ENCODE data around the gene TCF3.

Gene TCF3

DNA sequence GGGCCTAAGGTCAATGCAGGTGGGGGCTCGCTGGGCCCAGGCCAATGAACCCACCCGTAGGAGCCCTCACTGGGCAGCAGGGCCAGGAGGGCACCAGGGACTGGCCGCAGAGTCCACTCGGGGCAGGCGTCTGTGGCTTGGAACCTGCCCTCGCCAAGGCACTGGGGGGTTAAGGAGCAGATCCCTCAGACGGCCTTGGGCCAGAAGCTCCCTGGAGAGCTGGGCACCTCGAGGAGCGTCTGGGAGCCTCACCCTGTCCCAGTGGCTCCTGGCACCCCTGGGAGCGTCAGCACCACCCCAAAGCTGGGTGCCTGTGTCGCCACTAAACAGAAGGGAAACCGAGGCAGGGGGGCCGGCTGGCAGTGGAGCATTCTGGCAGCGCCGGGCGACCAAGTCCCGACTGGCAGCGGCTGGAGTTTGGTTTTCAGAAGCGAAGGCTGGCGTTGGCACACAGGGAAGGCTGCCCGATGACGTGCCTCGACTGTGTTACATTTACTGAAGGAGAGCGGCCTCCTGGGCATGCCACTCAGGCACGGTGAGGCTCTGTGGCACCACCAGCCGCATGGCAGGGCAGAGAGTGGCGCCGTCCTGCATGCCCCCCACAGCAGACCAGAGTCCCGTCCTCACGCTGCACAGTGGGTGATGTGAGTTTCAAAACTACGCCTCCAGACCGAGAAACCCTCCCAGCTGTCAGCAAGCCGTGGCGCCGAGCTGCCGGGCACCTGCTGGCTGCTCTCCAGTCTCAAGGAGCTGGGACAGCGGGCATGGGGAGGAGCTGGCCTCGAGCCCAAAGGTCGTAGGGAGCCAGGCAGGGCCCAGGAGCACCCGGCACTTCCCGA, 75.1 kb downstream of the TCF3 start:
- H3K4me1 ChIP-seq (ENCODE audit: control insufficient read depth, insufficient read depth, low read length, poor library complexity, severe bottlenecking): no peaks in the 10 kb centered on the region
- no peak overlapping the region for H3K27ac ChIP-seq (ENCODE audit: low read depth, low read length, severe bottlenecking)
- 94 to 96% methylated on average over 39 to 41 of the region's 41 CpGs for WGBS, 2 experiments (ENCODE audit: insufficient coverage in 2 of 2)
- H3K9me3 ChIP-seq (ENCODE audit: control insufficient read depth, low read length): no peaks in the 10 kb centered on the region
- H3K4me3 ChIP-seq (ENCODE audit: extremely low read depth, insufficient read depth, low read length, poor library complexity, severe bottlenecking): no peak overlapping the region
- H3K36me3 ChIP-seq (ENCODE audit: control insufficient read depth, insufficient read depth, low read length): peaks cover 58% of the 10 kb centered on the region

DNA sequence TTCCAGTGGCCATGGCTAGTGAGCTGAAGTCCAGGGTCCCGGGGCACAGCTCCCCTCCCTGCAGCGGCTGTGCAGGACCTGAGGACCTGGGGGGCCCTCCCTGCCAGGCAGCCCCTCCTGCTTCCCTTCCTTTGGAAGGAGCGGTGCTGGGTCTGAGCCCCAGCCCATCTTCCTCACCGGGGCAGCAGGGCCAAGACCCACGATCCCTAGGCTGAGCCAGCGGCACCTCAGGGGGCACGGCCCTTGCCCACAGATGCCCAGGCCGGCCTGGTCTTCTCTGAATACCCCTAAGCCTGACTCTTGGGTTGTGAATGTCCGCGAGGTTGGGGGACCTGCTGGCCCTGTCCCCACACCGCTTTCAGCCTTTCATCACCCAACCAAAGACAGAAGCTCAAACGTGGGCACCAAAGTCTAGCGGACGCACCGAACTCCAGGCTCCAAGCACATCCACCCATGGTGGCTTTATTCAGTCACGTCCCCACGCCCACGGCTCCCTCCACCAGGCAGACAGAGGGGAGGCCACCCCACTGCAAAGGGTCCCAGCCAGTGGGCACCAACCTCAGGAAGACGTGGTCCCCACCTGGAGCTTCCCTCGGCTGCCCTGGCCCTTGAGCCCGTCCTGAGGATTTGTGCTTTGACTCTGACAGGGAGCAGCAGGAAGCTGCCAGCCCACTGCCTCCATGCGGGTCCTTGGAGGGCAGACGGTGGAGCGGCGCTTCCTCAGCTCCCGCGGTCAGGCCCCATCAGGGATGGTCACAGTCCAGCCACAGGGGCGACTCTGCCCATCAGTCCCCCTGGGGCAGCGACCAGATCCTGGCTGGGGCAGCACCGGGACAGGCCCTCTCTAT, 75.9 kb downstream of the TCF3 start:
- Histone ChIP-seq H3K9me3 (ENCODE audit: control insufficient read depth, low read length) (no peaks in the 10 kb centered on the region), H3K4me1 (ENCODE audit: control insufficient read depth, insufficient read depth, low read length, poor library complexity, severe bottlenecking) (no peaks in the 10 kb centered on the region), H3K27ac (ENCODE audit: low read depth, low read length, severe bottlenecking) (no peak overlapping the region), H3K36me3 (ENCODE audit: control insufficient read depth, insufficient read depth, low read length) (peaks cover 50% of the 10 kb centered on the region), H3K4me3 (ENCODE audit: extremely low read depth, insufficient read depth, low read length, poor library complexity, severe bottlenecking) (no peak overlapping the region)
- WGBS, 2 experiments (ENCODE audit: insufficient coverage in 2 of 2): 96 to 97% methylated on average over 28 to 29 of the region's 30 CpGs

- 96 to 97% methylated on average over 22 of the region's 22 CpGs for WGBS, 2 experiments (ENCODE audit: insufficient coverage in 2 of 2)
- Histone ChIP-seq H3K36me3 (ENCODE audit: control insufficient read depth, insufficient read depth, low read length) (peaks cover 41% of the 10 kb centered on the region), H3K4me1 (ENCODE audit: control insufficient read depth, insufficient read depth, low read length, poor library complexity, severe bottlenecking) (no peaks in the 10 kb centered on the region), H3K4me3 (ENCODE audit: extremely low read depth, insufficient read depth, low read length, poor library complexity, severe bottlenecking) (no peak overlapping the region), H3K27ac (ENCODE audit: low read depth, low read length, severe bottlenecking) (peak overlapping the region; percentile 41), H3K9me3 (ENCODE audit: control insufficient read depth, low read length) (no peaks in the 10 kb centered on the region)
Observed at GRCh38 chr19:1575323-1576241, 76.8 kb downstream of the TCF3 start.

DNA sequence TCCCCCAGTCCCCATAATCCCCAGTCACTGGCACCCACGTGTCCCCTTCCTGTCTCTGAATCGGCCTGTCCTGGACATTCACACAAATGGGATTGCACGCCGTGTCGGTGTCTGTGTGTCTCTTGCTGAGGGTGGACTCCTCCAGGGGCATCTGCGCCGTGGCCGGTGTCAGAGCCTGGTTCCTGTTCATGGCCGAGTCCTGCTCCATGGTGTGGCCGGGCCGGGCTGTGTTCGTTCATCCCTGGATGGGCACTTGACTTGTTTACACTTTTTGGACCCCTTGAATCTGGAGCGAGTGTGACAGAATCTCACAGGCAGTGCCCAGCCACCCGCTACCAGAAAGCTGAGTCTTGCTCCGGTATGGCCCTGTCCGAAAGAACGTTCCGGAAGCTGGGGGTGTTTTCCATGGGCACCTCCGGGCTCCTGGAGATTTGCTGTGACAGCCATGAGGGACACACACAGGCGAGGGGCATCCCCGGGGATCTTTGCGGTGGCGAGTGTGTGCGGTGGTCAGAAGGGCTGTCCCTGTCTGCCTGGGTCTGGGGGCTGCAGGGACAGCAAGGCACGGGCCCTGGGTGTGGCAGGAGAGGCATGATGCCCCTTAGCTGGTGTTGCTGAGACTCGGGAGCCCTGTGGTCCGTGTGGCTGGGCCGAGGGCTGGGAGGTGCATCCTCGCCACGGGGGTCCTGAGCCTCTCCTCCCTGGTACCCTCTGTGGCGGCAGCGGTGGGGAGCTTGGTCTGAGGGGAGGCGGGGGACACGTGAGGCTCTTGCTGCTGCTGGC, 77.9 kb downstream of the TCF3 start:
- 92 to 94% methylated on average over 27 to 32 of the region's 34 CpGs for WGBS, 2 experiments (ENCODE audit: insufficient coverage in 2 of 2)
- H3K36me3 ChIP-seq (ENCODE audit: control insufficient read depth, insufficient read depth, low read length): peaks cover 31% of the 10 kb centered on the region
- no peak overlapping the region for H3K27ac ChIP-seq (ENCODE audit: low read depth, low read length, severe bottlenecking)
- no peaks in the 10 kb centered on the region for H3K4me1 ChIP-seq (ENCODE audit: control insufficient read depth, insufficient read depth, low read length, poor library complexity, severe bottlenecking)
- H3K9me3 ChIP-seq (ENCODE audit: control insufficient read depth, low read length): no peaks in the 10 kb centered on the region
- H3K4me3 ChIP-seq (ENCODE audit: extremely low read depth, insufficient read depth, low read length, poor library complexity, severe bottlenecking): no peak overlapping the region

DNA sequence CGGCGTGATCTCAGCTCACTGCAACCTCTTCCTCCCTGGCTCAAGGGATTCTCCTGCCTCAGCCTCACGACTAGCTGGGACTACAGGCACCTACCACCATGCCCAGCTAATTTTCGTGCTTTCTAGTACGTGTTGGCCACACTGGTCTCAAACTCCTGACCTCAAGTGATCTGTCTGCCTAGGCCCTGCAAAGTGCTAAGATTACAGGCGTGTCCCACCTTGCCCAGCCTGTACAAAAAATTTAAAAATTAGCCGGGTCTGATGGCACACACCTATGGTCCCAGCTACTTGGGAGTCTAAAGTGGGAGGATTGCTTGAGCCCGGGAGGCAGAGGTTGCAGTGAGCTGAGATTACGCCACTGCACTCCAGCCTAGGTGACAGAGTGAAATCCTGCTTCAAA, 79.6 kb downstream of the TCF3 start:
- H3K4me3 ChIP-seq (ENCODE audit: extremely low read depth, insufficient read depth, low read length, poor library complexity, severe bottlenecking): no peak overlapping the region
- no peak overlapping the region for H3K27ac ChIP-seq (ENCODE audit: low read depth, low read length, severe bottlenecking)
- H3K36me3 ChIP-seq (ENCODE audit: control insufficient read depth, insufficient read depth, low read length): peaks cover 18% of the 10 kb centered on the region
- no peaks in the 10 kb centered on the region for H3K9me3 ChIP-seq (ENCODE audit: control insufficient read depth, low read length)
- H3K4me1 ChIP-seq (ENCODE audit: control insufficient read depth, insufficient read depth, low read length, poor library complexity, severe bottlenecking): no peaks in the 10 kb centered on the region
- 87 to 94% methylated on average over 5 to 8 of the region's 9 CpGs for whole genome bisulfite sequencing, 2 experiments (ENCODE audit: insufficient coverage in 2 of 2)

- Histone ChIP-seq H3K9me3 (ENCODE audit: control insufficient read depth, low read length) (no peaks in the 10 kb centered on the region), H3K4me3 (ENCODE audit: extremely low read depth, insufficient read depth, low read length, poor library complexity, severe bottlenecking) (no peak overlapping the region), H3K36me3 (ENCODE audit: control insufficient read depth, insufficient read depth, low read length) (peaks cover 4% of the 10 kb centered on the region), H3K27ac (ENCODE audit: low read depth, low read length, severe bottlenecking) (no peak overlapping the region), H3K4me1 (ENCODE audit: control insufficient read depth, insufficient read depth, low read length, poor library complexity, severe bottlenecking) (no peaks in the 10 kb centered on the region)
- WGBS, 2 experiments (ENCODE audit: insufficient coverage in 2 of 2): 96 to 97% methylated on average over 11 to 12 of the region's 12 CpGs
Observed at GRCh38 chr19:1571358-1571757, 81.1 kb downstream of the TCF3 start.

DNA sequence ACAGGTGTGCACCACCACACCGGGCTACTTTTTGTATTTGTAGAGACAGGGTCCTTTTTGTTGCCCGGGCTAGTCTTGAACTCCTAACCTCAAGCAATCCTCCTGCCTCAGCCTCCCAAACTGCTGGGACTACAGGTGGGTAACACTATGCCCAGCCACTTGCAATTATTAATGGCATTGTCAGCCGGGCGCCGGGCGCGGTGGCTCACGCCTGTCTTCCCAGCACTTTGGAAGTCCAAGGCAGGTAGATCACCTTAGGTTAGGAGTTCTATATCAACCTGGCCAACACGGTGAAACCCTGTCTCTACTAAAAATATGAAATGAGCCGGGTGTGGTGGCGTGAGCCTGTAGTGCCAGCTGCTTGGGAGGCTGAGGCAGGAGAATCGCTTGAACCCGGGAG, 81.6 kb downstream of the TCF3 start:
- 86 to 95% methylated on average over 6 to 12 of the region's 13 CpGs for WGBS, 2 experiments (ENCODE audit: insufficient coverage in 2 of 2)
- no peak overlapping the region for H3K4me3 ChIP-seq (ENCODE audit: extremely low read depth, insufficient read depth, low read length, poor library complexity, severe bottlenecking)
- H3K27ac ChIP-seq (ENCODE audit: low read depth, low read length, severe bottlenecking): no peak overlapping the region

DNA sequence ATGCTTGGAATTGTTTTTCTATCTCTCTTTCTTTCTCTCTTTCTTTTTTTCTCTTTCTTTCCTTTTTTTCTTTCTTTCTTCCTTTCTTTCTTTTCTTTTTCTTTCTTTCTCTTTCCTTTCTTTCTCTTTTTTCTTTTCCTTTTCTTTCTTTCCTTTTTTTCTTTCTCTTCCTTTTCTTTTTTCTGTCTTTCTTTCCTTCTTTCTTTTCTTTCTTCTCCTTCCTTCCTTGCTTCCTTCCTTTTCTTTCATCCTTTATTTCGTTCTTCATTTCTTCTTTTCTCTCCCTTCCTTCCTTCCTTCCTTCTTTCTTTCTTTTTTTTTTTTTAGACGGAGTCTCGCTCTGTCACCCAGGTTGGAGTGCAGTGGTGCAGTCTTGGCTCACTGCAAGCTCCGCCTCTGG, 82.4 kb downstream of the TCF3 start:
- Histone ChIP-seq H3K4me3 (ENCODE audit: extremely low read depth, insufficient read depth, low read length, poor library complexity, severe bottlenecking) (no peak overlapping the region), H3K36me3 (ENCODE audit: control insufficient read depth, insufficient read depth, low read length) (peaks cover 11% of the 10 kb centered on the region), H3K4me1 (ENCODE audit: control insufficient read depth, insufficient read depth, low read length, poor library complexity, severe bottlenecking) (peaks cover 4% of the 10 kb centered on the region), H3K27ac (ENCODE audit: low read depth, low read length, severe bottlenecking) (no peak overlapping the region), H3K9me3 (ENCODE audit: control insufficient read depth, low read length) (no peaks in the 10 kb centered on the region)
- WGBS, 2 experiments (ENCODE audit: insufficient coverage in 2 of 2): 45 to 72% methylated on average over 1 to 2 of the region's 4 CpGs

More for the DNA sequence above, 81.6 kb downstream of the TCF3 start:
- peaks cover 4% of the 10 kb centered on the region for H3K36me3 ChIP-seq (ENCODE audit: control insufficient read depth, insufficient read depth, low read length)
- H3K4me1 ChIP-seq (ENCODE audit: control insufficient read depth, insufficient read depth, low read length, poor library complexity, severe bottlenecking): no peaks in the 10 kb centered on the region
- H3K9me3 ChIP-seq (ENCODE audit: control insufficient read depth, low read length): no peaks in the 10 kb centered on the region

- H3K4me1 ChIP-seq (ENCODE audit: control insufficient read depth, insufficient read depth, low read length, poor library complexity, severe bottlenecking): peaks cover 8% of the 10 kb centered on the region
- H3K4me3 ChIP-seq (ENCODE audit: extremely low read depth, insufficient read depth, low read length, poor library complexity, severe bottlenecking): peak within 1 kb of the TSS; percentile 76
- no peaks in the 10 kb centered on the region for H3K9me3 ChIP-seq (ENCODE audit: control insufficient read depth, low read length)
- peaks cover 25% of the 10 kb centered on the region for H3K36me3 ChIP-seq (ENCODE audit: control insufficient read depth, insufficient read depth, low read length)
- WGBS, 2 experiments (ENCODE audit: insufficient coverage in 2 of 2): 19 to 24% methylated on average over 23 to 40 of the region's 63 CpGs
- H3K27ac ChIP-seq (ENCODE audit: low read depth, low read length, severe bottlenecking): peak within 1 kb of the TSS; percentile 98
Observed at GRCh38 chr19:1568320-1569019, 83.9 kb downstream of the TCF3 start, which contains the start of gene MEX3D. Gene MEX3D, minus strand, starts transcription at chr19:1568325. Its CDS starts 267 bp downstream, at chr19:1568058.

Measured in mesodermal cell (in vitro differentiated cells).